ENCODE results near the gene CHST12.
"Not testable (repeated sequence)": the region's sequence is repeated elsewhere in the genome, so short reads cannot be mapped to it uniquely, and the experiment has no call there.

The CHST12 gene

DNA sequence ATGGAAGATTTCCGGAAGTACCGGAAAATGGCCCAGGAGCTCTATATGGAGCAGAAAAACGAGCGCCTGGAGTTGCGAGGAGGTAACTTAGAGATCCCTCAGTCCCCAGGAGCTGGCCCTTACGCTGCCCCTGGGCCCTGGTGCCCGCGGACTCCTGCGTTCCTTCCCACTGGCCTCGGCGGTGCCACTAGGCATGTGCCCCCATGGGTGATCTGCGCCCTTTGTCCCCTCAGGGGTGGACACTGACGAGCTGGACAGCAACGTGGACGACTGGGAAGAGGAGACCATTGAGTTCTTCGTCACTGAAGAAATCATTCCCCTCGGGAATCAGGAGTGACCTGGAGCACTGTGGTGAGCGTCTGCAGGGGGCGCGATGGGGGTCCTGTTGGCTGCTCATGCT lies 24.2 kb upstream of the CHST12 start:
- no peak for DNase-seq

DNA sequence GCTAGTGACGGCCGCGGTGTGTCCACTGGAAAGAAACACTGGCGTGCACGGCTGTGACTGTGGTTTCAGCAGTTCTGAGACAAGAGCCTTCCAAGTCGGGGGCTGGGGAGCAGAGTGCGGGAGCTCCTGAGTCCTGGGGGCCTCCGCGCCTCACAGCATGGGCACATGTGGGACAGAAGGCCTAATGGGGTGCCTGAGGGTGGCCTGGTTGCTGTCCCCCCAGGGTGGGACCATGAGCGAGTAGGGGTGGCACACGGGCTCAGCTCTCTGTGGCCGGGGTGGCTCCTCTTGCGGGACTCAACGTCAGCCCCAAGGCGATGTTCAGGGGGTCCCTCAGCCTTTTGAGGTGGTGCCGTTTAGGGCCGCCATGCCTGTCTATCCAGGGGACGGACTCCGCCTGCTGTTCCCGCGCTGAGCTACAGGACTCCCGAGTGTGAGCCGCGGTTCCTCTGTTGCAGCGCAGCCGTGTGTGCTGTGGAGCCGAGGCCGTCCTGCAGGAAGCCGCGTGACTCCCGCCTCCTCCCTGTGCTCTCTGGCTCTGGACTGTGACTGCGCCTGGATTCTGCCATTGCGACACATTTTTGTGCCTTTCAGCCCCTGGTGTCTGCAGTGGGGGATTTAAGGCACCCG lies 23.5 kb upstream of the CHST12 start:
- no peak for DNase-seq

DNA sequence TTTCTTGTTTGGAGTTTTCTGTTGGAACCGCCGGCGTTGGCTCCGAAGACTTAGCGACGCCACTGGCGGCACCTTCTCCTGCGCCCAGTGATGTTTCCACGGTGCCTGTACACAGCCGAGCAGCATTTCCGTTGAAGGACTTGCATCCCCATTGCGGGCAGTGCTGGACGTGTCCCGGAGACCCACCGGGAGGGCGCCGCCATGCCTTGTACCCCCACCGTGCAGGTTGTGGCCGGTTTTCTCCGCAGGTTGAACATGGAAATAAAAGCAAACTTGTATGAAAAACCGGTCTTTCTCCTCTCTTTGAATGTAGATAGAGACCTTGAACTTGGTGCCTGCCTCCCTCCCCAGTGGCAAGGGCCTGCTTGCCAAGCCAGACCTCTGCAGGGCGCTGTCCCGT lies 22.9 kb upstream of the CHST12 start:
- DNase-seq: no peak

DNA sequence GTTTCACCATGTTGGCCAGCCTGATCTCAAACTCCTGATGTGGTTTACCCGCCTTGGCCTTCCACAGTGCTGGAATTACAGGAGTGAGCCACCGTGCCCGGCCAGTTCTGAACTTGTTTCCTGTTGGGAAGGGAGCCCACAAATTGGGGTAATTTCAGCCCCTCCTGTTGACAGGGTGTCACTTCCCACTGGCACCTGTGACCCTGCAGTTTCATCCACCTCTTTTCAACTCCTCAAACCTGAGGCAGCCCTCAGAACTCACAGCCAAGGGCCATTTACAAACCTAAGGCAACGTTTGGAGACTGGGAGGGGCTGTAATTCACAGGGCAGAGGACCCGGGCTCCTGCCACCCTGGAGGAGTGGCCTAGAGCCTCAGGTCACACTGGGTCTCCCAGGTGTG lies 22.2 kb upstream of the CHST12 start:
- no peak for DNase-seq

GRCh38 chr7:2381881-2382509 lies 21.4 kb upstream of the CHST12 start:
- DNase-seq: no peak

DNA sequence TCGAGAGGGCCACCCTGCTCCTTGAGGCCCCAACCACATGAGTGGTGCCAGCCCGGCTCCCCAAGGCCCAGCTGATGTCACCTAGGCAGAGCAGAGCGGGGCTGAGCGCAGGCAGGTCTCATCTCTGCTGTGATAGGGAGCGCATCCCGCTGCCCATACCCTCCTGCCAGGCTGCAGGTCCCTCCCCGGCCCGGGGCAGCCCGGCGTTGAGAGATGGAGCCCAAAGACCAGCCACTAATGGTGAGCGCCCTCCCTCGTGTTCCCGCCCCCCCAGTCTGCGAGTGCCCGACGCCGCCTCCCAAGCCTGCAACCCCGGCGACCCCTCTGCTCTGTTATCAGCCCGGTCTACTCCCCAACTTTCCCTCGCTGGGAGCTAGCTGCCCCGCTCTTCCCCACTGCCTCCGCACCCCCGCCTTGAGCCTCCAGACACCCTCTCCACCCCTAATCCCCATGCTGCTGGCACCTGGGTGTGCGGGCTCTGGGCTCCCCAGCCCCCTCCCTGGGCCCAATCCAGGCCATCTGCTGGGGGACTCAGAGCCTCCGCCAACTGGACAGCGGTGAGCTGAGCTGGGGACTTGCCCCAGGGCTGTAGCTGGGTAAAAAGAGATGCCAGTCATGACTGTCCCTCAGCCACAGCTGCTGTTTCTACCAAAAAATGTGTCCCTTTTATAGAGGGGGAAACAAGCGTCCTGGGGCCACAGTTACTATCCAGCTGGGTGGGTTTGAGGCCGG lies 19.7 kb upstream of the CHST12 start:
- no peak for DNase-seq

DNA sequence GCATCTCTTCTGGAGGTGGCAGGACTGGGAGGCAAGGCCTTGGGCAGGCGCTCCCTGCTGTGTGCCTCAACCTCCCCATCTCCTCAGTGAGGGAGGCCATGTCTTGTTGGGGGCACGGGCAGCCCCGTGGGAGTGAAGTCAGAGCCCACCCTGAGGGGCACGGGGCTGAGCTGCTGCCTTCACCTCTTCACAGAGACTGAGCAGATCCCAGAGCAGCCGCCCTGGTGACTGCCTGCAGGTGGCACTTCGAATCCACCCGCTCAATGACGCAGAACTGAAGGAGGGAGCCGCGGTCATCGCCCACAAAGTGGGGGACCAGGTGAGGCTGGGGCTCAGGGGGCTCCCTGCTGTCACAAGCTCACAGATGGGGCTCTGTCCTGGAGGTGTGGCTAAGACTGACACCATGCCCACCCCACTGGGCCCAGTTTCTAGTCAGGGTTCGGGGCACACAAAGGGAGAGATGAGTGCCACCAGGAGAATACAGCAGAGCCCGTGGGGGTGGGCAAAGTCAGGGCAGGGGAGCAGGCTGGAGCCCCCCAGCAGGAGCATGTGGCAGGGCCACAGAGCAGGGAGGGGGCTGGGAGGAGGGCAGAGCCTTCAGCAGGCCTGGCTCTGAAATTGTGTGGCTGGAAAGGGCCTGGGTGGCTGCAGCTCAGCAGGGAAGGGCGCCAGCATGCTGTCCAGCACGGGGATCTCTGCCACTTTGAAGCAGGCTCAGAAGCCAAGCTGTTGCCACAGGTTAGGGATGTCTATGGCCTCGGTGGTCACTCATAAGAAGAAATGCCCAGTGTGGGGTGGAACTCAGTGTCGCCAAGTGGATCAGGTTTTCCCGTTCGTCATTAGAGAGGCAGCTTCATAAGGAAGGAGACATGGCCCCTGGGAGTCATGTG lies 18.8 kb upstream of the CHST12 start:
- DNase-seq: no peak

- DNase-seq: peak; percentile 18
These were observed 17.3 kb upstream of the CHST12 start for GRCh38 chr7:2386122-2386521.

DNA sequence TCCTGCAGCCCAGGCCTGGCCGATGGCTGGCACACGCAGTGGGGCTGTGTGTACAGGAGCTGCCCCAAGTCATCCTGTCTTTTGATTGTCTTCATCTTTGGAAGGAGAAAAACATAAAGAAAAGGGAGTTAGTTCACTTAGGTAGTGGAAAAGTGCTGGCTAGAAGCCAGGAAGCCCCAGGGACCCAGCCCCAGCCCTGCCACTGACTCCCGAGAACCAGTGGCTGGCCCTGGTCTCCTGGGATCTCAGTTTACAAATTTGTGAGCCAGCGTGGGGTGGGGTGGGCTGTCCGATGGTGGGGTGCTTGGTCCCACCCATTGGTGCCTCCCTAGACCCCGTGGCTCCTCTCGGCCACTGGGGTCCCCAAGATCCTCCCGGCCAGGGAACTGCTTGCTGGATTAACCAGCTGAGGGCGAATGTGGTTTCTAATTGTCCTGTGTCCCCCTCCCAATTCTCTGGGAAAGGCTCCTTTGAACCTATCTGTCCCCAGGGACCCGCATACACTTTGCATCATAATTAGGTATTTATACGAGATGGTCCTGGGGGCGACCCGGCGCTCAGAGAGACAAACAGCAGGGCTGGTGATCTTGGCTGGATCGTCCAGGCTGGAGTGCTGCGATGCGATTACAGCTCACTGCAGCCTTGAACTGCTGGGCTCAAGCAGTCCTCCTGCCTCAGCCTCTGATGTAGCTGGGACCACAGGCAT lies 16.3 kb upstream of the CHST12 start:
- no peak for DNase-seq

DNA sequence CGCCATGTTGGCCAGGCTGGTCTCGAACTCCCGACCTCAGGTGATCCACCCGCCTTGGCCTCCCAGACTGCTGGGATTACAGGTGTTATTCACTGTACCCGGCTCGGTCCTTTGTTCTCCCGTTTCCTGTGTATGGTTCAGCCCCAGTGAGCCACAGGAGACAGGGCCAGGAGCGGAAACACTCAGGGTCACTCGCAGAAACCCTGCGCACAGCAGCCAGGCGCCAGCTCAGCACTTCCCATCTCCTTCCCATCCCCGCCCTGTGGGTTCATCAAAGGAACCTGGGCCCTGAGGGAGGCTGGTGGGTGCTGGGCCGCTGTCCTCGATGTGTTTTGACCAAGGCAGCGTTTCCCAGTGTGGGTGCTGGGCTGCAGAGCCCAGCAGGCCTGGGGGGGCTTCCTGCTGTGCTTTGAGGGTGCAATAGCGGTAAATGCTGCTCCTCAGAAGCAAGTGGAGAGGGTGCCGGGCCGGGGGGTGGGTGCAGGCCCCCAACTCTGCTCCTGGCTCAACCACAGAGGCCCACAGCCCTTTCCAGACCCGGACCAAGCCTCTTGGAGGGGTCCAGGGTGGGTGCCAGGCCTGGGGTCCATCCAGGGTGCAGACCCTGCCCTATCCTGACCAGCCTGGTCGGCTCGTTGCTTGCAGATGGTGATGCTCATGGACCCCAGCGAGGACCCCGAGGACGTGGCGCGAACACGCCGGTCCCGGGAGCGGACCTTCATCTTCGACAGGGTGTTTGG lies 15.3 kb upstream of the CHST12 start:
- no peak for DNase-seq

GRCh38 chr7:2388637-2388954 lies 14.8 kb upstream of the CHST12 start:
- no peak for DNase-seq

DNA sequence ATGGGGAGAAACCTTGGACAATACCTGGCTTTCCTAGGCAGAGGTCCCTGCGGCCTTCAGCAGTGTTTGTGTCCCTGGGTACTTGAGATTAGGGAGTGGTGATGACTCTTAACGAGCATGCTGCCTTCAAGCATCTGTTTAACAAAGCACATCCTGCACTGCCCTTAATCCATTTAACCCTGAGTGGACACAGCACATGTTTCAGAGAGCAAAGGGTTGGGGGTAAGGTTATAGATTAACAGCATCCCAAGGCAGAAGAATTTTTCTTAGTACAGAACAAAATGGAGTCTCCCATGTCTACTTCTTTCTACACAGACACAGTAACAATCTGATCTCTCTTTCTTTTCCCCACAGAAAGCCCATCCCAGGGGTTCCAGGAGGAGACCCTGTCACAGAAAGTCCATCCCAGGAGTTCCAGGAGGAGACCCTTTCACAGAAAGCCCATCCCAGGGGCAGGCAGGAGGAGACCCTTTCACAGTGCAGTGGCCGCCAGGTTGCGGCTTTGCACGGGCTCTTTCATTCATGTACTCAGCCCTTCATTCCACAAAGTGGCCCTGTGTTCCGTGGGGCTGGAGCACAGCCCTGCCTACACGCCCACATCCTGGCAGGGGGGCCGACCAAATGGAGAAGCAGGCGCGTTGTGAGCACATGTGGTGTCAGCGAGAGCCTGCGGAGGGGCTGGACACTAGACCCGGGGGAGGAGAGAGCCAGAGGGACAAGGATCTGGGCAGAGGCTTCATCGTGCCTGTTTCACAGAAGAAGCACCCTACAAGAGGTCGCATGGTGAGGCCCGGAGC lies 13.2 kb upstream of the CHST12 start:
- DNase-seq: not testable (repeated sequence)

DNA sequence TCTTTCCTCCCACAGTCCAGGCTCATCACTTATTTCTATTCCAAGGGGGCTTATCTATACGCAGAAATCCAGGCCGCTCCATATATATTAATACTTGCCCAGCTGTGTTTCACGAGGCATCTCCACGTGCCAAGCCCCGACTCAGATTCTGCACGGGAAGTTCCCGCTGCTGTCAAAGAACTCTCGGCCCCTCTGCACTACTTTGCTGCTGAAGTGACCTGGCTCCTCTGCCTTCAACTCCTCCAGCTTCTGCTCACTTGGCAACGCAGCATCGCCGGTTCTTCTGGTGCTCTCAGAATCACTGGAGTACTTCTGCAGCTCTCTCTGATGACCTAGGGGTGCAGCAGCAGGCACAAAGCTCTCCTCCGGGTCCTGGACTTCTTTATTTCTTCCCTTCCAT lies 9.7 kb upstream of the CHST12 start:
- no peak for DNase-seq

DNA sequence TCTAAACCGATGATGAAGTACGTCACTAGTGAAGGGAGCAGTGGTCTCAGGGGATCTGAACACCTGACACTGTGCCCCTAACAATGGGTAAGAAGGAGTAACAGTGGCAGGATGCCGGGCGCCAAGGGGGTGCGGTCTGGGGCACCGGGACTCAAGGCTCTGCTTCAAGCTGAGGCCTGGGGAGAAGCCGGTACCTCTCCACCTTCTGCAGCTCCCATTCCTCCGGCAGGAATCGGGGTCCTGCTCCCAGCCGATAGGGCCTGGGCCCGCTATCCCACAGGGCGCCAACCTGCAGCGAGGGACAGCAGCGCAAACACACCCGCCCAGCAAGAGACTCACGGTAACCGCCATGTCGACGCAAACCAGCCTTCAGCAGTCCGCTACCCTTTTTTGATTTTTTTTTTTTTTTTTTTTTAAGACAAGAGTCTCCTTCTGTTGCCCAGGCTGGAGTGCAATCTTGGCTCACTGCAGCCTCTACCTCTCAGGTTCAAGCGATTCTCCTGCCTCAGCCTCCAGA lies 8.8 kb upstream of the CHST12 start:
- no peak for DNase-seq

DNA sequence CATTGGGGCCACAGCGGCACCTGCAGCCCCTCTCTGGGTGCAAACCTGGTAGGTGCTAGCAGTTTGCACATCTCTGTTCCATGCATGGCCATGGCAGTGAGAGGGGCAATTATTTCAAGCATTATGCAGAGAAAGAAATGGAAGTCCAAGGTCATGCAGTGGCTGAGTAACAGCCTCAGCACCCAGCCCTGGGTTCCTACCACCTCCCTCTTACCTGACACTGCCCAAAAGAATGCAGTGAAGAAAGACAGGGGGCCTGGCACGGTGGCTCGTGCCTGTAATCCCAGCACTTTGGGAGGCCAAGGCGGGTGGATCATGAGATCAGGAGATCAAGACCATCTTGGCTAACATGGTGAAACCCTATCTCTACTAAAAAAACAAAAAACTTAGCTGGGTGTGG lies 4.9 kb upstream of the CHST12 start:
- no peak for DNase-seq

DNA sequence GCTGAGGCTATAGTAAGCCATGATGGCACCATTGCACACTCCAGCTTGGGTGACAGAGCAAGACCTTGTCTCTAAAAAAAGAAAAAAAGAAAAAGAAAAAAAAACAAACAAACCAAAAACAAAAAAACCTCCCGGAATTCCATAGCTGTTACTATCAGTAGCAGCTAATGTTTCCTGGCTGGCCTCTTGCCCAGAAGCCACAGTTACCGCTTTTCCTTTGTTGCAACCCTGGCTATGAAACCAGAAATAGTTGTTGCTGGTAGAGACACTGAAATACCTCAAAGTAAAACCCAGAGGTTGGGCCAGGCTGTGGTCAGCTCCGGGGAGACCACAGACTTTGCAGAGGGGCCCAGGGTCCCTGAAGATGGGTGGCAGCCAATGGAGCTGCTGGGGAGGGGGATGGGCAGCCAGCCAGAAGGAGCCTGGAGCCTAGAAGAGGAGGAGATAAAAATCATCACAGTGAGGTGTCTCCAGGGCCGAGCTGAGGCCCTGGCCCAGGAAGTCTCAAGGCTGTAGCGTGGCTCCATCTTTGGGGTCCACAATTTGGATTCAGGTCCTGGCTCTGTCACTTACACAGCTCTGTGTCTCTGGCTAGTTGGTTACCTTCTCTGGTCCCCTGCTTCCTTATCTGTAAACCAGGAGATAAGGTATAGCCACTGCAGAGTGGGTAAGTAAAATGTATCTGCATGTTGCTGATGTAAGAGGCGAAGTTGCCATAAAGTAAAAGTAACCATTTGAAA lies 3.4 kb upstream of the CHST12 start:
- DNase-seq: peak; percentile 88

DNA sequence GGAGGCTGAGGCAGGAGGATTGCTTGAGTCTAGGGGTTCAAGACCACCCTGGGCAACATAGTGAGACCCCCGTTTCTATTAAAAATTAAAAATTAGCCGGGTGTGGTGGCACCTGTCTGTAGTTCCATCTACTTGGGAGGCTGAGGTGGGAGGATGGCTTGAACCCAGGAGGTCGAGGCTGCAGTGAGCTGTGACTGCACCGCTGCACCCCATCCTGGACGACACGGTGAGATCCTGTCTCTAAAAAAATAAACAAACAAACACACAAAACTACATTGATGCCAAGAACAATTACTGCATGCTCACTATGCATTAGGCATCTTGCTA lies 761 bp upstream of the CHST12 start:
- no peak for DNase-seq

DNA sequence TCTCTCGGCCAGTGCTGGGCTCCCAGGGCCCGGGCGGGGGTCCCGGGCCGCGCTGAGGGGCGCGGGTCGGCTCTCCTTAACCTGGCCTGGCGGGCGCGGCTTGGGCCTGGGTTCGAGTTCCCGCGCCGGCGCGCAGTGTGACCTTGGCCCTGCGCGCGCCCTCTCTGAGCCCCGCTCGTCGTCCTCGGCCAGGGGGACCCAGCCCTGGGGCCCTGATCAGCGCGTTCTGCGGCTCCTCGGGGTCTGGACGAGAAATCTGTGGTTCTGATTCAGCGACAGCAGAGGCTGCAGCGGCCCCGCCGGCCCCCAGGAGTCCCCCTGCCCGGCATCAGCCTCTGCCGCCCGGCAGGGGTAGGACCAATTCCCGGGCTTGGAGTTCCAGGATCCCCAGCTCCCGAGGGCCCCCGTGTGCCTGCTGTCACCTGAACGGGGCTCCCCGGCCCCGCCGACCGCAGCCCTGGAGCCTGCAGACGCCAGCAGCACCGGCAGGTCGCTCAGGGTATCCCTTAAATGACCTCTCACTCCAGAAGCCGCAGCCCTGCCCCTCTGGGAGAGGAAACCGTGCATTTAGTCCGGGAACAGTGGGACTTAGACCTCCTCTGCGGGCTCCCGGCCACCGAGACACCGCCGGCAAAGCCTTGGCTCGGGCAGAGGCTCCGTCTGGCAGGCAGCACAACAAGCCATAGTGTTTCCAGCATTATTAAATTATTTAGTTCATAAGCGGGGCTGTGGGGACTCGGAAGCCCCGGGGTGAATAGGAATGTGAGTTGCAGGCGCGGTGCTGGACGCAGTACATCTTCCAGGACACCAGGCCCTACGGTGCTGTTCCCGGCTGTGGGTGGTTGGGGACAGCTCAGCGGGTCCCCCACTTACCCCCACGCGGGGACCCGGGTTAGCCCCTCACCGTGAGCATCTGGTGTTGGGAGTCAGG lies 572 bp downstream of the CHST12 start:
- peak; percentile 22 for DNase-seq

DNA sequence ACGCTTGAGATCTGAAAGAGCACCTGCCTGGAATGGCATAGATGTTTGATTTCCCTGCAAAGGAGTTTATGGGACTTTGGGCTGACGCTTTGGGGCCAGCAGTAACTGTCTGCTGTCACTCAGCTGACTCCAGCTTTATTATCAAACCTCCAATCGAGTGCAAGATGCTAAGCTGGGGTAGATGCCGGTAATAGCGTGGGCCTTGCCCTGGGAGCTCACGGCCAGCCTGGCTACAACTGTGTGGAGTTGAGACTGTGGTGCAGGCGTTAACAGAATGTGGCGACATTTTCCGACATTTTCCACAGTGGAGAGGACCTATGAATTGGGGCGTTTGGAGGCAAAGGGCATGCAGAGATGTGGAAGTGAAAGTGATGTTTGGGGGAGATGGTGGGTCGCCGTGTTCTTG lies 1.3 kb downstream of the CHST12 start:
- DNase-seq: no peak
